GM23338 (cell line): ENCODE measurements around the gene SNORC.

Experiments used
- CREB1 ChIP-seq: fragments of 250-450 bp; sonication (Bioruptor Pico); IDR thresholded peaks from 2 replicates; pipeline ENCODE4 v1.5.0; 2020; ENCODE audit warnings: low read depth, mild to moderate bottlenecking, moderate library complexity
- ETS1 ChIP-seq: IDR thresholded peaks from 2 replicates; pipeline ENCODE4 v1.6.1; 2016; ENCODE audit warnings: antibody characterized with exemption
- EZH2 ChIP-seq: fragments of 200-600 bp; sonication (generic); IDR thresholded peaks from one replicate; pipeline ENCODE4 v1.8.0; 2017; ENCODE audit warnings: antibody characterized with exemption, mild to moderate bottlenecking, low read depth; ENCODE audit not compliant: unreplicated experiment
- EZH2phosphoT487 ChIP-seq: fragments of 200-600 bp; sonication (generic); IDR thresholded peaks from one replicate; pipeline ENCODE4 v1.8.1; 2018; ENCODE audit warnings: antibody characterized with exemption; ENCODE audit not compliant: unreplicated experiment
- JUNB ChIP-seq: IDR thresholded peaks from one replicate; pipeline ENCODE4 v1.6.1; 2016; ENCODE audit warnings: antibody characterized with exemption; ENCODE audit not compliant: unreplicated experiment
- NANOG ChIP-seq: IDR thresholded peaks from 2 replicates; pipeline ENCODE4 v1.6.1; 2016; ENCODE audit warnings: antibody characterized with exemption, borderline replicate concordance
- POLR2AphosphoS5 ChIP-seq: IDR thresholded peaks from 2 replicates; pipeline ENCODE4 v1.6.1; 2016; ENCODE audit warnings: antibody characterized with exemption, low read depth
- REST ChIP-seq: IDR thresholded peaks from one replicate; pipeline ENCODE4 v1.6.1; 2018; ENCODE audit warnings: antibody characterized with exemption; ENCODE audit not compliant: unreplicated experiment
- STAT1 ChIP-seq: IDR thresholded peaks from one replicate; pipeline ENCODE4 v1.6.1; 2016; ENCODE audit warnings: antibody characterized with exemption; ENCODE audit not compliant: unreplicated experiment
- ZNF114 ChIP-seq: fragments of 250-450 bp; sonication (Bioruptor Pico); IDR thresholded peaks from 2 replicates; pipeline ENCODE4 v1.5.0; 2020; ENCODE audit warnings: mild to moderate bottlenecking, moderate library complexity
- ZNF331 ChIP-seq: fragments of 250-450 bp; sonication (Bioruptor Pico); IDR thresholded peaks from 2 replicates; pipeline ENCODE4 v1.5.0; 2020; ENCODE audit warnings: low read depth, mild to moderate bottlenecking, moderate library complexity
- TF ChIP-seq, protein P1 (sequence below), 2 experiments: fragments of 200-600 bp in 1 of 2; sonication (generic) in 1 of 2; conservative IDR thresholded peaks; 2 replicates each; pipeline versions ENCODE4 v1.5.1 to v1.6.1; 2016 to 2017; ENCODE audit warnings: antibody characterized with exemption in 2 of 2, low read depth in 2 of 2, mild to moderate bottlenecking in 2 of 2, moderate library complexity in 1 of 2

DNA sequence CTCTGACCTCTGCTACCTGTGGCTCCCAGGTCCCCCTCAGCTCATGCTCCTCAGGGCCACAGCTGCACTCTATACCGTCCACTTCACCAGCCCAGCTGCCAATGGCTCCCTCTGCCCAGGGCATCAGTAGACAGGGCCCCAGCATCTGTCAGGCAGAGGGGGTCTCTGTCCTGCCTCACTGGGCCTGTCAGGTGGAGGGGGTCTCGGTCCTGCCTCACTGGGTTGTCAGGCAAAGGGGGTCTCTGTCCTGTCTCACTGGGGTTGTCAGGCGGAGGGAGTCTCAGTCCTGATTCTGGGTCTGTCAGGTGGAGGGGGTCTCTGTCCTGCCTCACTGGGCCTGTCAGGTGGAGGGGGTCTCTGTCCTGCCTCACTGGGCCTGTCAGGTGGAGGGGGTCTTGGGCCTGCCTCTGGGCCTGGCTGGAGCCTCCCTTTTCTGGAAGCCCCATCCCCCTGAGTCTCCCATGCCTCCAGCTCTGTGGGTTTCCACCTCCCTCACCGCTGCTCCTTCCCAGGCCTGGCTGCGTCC is 19.9 kb downstream of the SNORC start:
- TF ChIP-seq, protein P1, sequence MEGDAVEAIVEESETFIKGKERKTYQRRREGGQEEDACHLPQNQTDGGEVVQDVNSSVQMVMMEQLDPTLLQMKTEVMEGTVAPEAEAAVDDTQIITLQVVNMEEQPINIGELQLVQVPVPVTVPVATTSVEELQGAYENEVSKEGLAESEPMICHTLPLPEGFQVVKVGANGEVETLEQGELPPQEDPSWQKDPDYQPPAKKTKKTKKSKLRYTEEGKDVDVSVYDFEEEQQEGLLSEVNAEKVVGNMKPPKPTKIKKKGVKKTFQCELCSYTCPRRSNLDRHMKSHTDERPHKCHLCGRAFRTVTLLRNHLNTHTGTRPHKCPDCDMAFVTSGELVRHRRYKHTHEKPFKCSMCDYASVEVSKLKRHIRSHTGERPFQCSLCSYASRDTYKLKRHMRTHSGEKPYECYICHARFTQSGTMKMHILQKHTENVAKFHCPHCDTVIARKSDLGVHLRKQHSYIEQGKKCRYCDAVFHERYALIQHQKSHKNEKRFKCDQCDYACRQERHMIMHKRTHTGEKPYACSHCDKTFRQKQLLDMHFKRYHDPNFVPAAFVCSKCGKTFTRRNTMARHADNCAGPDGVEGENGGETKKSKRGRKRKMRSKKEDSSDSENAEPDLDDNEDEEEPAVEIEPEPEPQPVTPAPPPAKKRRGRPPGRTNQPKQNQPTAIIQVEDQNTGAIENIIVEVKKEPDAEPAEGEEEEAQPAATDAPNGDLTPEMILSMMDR (conservative IDR thresholded peaks at IDR 0.05; ENCODE audit: low read depth in 2 of 2): no peak
- TF ChIP-seq EZH2 (no peak), JUNB (no peak), STAT1 (no peak), POLR2AphosphoS5 (no peak), CREB1 (CRISPR knock-in tag) (no peak), EZH2phosphoT487 (no peak), NANOG (no peak), REST (no peak), ZNF114 (CRISPR knock-in tag) (no peak), ZNF331 (CRISPR knock-in tag) (no peak), ETS1 (no peak)
